Sigmoid colon (tissue), 7 donors: ENCODE results near the gene ATF7. TPM values are rescaled to one million over a fixed set of nuclear protein-coding genes. Genes with fewer than 3 reads are reported as not detected.

Experiments used
- DNase-seq: peaks from one replicate; pipeline ENCODE4 v3.0.0-alpha.2; 2019
- H3K27ac ChIP-seq, 4 donors: fragments of 200-600 bp; sonication (generic); one replicate each; pipeline ENCODE4 v1.5.1; 2016 to 2019; ENCODE audit warnings: mild to moderate bottlenecking in 1 of 4
- H3K27me3 ChIP-seq, 3 donors: fragments of 200-600 bp; sonication (generic); one replicate each; pipeline ENCODE4 v1.5.1; 2019; ENCODE audit warnings: mild to moderate bottlenecking in 1 of 3
- H3K36me3 ChIP-seq, 4 donors: fragments of 200-600 bp; sonication (generic); one replicate each; pipeline ENCODE4 v1.5.1; 2016 to 2019
- H3K4me1 ChIP-seq, 4 donors: fragments of 200-600 bp; sonication (generic); one replicate each; pipeline ENCODE4 v1.5.1; 2017 to 2019
- H3K4me3 ChIP-seq, 4 donors: fragments of 200-600 bp; sonication (generic); one replicate each; pipeline ENCODE4 v1.5.1; 2017 to 2019; ENCODE audit warnings: mild to moderate bottlenecking in 2 of 4, moderate library complexity in 1 of 4
- H3K9me3 ChIP-seq, 4 donors: fragments of 200-600 bp in 3 of 4; sonication (generic) in 3 of 4; one replicate each; pipeline versions ENCODE4 v1.5.1 to v1.6.1; 2013 to 2019
- CTCF ChIP-seq, 4 experiments: fragments of 450-650 bp in 3 of 4; fragments of 200-600 bp in 1 of 4; IDR thresholded peaks; one replicate each; pipeline ENCODE4 v1.5.1; 2016 to 2019; ENCODE audit warnings: antibody characterized with exemption in 4 of 4, mild to moderate bottlenecking in 3 of 4, moderate library complexity in 2 of 4
- EP300 ChIP-seq, 4 donors: sonication (generic); formaldehyde crosslinking; IDR thresholded peaks; one replicate each; pipeline ENCODE4 v1.6.1; 2017; ENCODE audit warnings: antibody characterized with exemption in 4 of 4
- POLR2A ChIP-seq, 2 donors: fragments of 450-650 bp; IDR thresholded peaks; one replicate each; pipeline ENCODE4 v1.6.1; 2016; ENCODE audit warnings: antibody characterized with exemption in 2 of 2, mild to moderate bottlenecking in 2 of 2, moderate library complexity in 2 of 2
- POLR2AphosphoS5 ChIP-seq, 4 donors: sonication (generic); formaldehyde crosslinking; IDR thresholded peaks; one replicate each; pipeline ENCODE4 v1.6.1; 2017; ENCODE audit warnings: antibody characterized with exemption in 4 of 4
- WGBS, 2 donors: extraction: QIAGEN DNeasy Blood & Tissue Kit; methylation state at CpG; one replicate each; pipeline ENCODE4 v1.1.7; 2013; 5-methylcytosine and 5-hydroxymethylcytosine counted together
- intact Hi-C: fragments of 100-400 bp; cut with DNase I; formaldehyde crosslinking; loops from one replicate; pipeline ENCODE4 v1.15.1; 2023
- polyA plus RNA-seq, 3 donors: library from polyadenylated mRNA; stranded (reverse); fragments of 200-250 nt; gene quantifications; one replicate each; pipeline ENCODE4 v1.2.3, GENCODE V29; 2013
- total RNA-seq, 4 donors: library from RNA; depleted of rRNA; stranded (reverse); fragments of >200 nt; gene quantifications; one replicate each; pipeline ENCODE4 v1.1.0, GENCODE V29; 2016
- donor health status: healthy with polysubstance abuse.
- donor health status: Bipolar disorder and iron deficiency.
- donor health status: healthy.

The ATF7 gene
- total and polyA plus RNA-seq, 7 donors = 20.2 to 36.0 (median 22.0) TPM

GRCh38 chr12:53564941-53565340, 61.2 kb downstream of the ATF7 start:
- no peaks in the 10 kb centered on the region for H3K9me3 ChIP-seq
- TF ChIP-seq POLR2A (IDR thresholded peaks at IDR 0.05) = no peak
- no peak for TF ChIP-seq CTCF (IDR thresholded peaks at IDR 0.05)
- peak; percentile 16 to 64 (median 36) for TF ChIP-seq POLR2AphosphoS5 (IDR thresholded peaks at IDR 0.05)
- intact Hi-C loops = no loop called here
- H3K4me3 ChIP-seq = no peak overlapping the region
- no peak for DNase-seq
- no peaks in the 10 kb centered on the region for H3K27me3 ChIP-seq
- H3K36me3 ChIP-seq = no peaks in the 10 kb centered on the region
- H3K27ac ChIP-seq = no peak overlapping the region
- peaks cover 0 to 63% (median 41%) of the 10 kb centered on the region in 4 donors for H3K4me1 ChIP-seq

GRCh38 chr12:53564278-53564677, 61.9 kb downstream of the ATF7 start:
- no peak overlapping the region for H3K4me3 ChIP-seq
- no peak for DNase-seq
- H3K27me3 ChIP-seq = no peaks in the 10 kb centered on the region
- H3K36me3 ChIP-seq = no peaks in the 10 kb centered on the region
- peaks cover 0 to 56% (median 36%) of the 10 kb centered on the region in 4 donors for H3K4me1 ChIP-seq
- WGBS, 2 donors = 53 to 92% methylated on average over 2 of the region's 2 CpGs
- TF ChIP-seq EP300 (IDR thresholded peaks at IDR 0.05) (no peak), CTCF (IDR thresholded peaks at IDR 0.05) (no peak), POLR2AphosphoS5 (IDR thresholded peaks at IDR 0.05) (no peak), POLR2A (IDR thresholded peaks at IDR 0.05) (no peak)
- no peak overlapping the region for H3K27ac ChIP-seq
- intact Hi-C loops = no loop called here
- H3K9me3 ChIP-seq = no peaks in the 10 kb centered on the region

GRCh38 chr12:53563452-53564028, 62.6 kb downstream of the ATF7 start:
- Histone ChIP-seq H3K4me3 (no peak overlapping the region), H3K27ac (no peak overlapping the region), H3K9me3 (no peaks in the 10 kb centered on the region), H3K27me3 (no peaks in the 10 kb centered on the region), H3K36me3 (no peaks in the 10 kb centered on the region), H3K4me1 (peaks cover 0 to 49% (median 30%) of the 10 kb centered on the region in 4 donors)
- WGBS, 2 donors = 93 to 97% methylated on average over 2 of the region's 2 CpGs
- TF ChIP-seq POLR2A (IDR thresholded peaks at IDR 0.05) (no peak), POLR2AphosphoS5 (IDR thresholded peaks at IDR 0.05) (no peak), EP300 (IDR thresholded peaks at IDR 0.05) (no peak), CTCF (IDR thresholded peaks at IDR 0.05) (no peak)
- DNase-seq = no peak
- intact Hi-C loops = no loop called here

- no peak for TF ChIP-seq POLR2A (IDR thresholded peaks at IDR 0.05)
- TF ChIP-seq CTCF (IDR thresholded peaks at IDR 0.05) = no peak
- no peak for TF ChIP-seq POLR2AphosphoS5 (IDR thresholded peaks at IDR 0.05)
- no peak for TF ChIP-seq EP300 (IDR thresholded peaks at IDR 0.05)
- no peak for DNase-seq
- intact Hi-C loops = no loop called here
- no peak overlapping the region for H3K4me3 ChIP-seq
- H3K27ac ChIP-seq = peak overlapping the region in 2 of 4 donors; percentile 41 to 51
- no peaks in the 10 kb centered on the region for H3K27me3 ChIP-seq
- no peaks in the 10 kb centered on the region for H3K9me3 ChIP-seq
- H3K36me3 ChIP-seq = no peaks in the 10 kb centered on the region
- peaks cover 0 to 42% (median 30%) of the 10 kb centered on the region in 4 donors for H3K4me1 ChIP-seq
- 7 to 54% methylated on average over 1 of the region's 1 CpG for WGBS, 2 donors
Measured at GRCh38 chr12:53561590-53561953, 64.6 kb downstream of the ATF7 start.
